NCI-H2227 (cell line): ENCODE data around the gene MON1A.
A peak's percentile ranks its signal among the peaks of the same experiment; 100 is the strongest.

ENCODE experiments used
- DNase-seq: peaks from one replicate; lab custom pipeline; 2025; ENCODE audit not compliant: unreplicated experiment; lab: John Stamatoyannopoulos, UW

Gene MON1A

DNA sequence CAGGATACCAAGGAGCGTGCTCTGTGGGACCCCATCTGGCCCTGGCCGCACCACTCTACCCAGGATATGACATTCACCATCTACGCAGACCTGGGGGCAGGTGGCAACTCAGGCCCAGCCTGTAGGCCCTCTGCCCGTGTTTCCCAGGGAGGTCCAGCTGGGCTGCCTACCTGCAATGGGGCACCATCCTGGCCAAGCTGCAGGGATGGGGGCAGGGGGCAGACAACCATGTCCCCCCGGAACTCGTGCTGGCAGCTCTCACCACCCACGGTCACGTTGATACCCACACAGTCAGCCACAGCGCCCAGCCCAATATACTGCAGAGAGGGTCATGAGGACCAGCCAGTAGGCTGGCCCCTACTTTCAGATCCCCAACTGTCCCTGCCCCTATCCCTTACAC lies 33.8 kb downstream of the MON1A start:
- DNase-seq: no peak

DNA sequence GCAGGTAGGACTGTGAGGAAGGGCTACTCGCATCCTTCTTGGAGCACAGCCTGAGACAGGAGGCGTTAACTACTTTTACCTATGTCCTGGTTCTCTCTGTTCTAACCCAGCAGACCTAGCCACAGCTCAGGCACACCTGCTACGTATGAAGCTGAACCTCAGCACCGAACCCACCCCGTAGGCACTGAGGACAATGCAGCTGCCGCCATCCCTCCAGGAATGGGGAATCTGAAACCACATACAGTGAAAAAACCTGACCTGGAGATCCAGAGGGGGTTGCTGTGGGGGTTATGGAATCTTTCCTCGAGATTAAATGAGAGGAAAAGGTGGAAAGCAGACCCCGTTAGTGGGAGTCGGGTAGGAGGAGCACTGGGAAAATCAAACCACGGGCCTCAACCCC lies 40.3 kb downstream of the MON1A start:
- no peak for DNase-seq

DNA sequence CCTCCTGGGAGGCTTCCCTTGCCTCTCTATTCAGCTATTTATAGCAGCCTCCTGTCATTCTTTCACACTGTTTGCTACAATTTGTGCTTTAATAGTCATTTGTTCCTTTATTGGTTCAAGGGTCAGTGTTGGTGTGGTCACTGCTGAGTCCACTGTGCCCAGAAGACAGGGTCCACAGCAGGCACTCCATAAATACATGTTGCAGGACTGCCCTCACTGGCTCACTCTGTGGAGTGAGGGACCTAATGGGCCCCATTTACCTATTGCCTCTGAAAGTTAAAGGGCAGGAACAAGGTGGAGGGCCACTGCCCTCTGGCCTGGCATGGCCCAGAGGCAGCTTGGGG lies 42.7 kb downstream of the MON1A start:
- DNase-seq: no peak

DNA sequence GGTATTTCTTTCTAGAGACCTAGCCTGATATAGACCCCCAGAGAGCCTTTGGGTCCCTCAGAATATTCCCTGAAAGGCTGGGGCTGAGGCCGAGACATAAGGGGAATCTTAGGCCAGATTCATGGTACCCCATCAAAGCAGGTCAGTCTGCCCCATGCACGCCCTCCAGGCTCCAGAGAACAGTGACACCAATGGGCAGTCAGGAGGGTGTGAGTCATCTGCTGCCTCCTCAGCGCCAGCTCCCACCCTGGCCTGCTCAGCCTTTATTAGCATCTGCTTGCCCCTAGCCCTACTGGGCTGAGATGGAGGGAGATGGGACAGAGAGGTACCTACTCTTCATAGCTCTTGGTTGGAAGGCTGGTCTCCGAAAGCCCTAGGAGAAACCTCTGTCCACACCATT lies 45.6 kb downstream of the MON1A start:
- no peak for DNase-seq

DNA sequence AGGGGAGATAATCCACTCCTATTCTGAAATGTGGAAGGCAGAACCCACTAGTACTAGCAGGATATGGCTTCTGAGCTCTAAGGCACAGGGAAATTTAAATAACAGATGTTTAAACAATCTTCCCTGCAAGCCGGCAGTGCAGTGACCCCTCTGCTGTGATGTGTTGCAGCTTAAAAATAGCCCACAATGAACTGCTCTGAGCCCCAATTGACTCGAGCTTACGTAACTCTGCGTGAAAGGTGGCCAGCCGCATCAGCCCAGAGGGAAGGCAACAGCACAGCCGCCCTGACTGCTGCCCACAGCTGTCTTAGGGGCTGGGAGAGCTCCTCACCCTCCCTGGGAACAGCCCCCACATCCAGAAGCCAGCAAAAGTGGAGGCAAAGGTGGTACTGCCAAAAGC lies 47.4 kb downstream of the MON1A start:
- peak; percentile 15 for DNase-seq

DNA sequence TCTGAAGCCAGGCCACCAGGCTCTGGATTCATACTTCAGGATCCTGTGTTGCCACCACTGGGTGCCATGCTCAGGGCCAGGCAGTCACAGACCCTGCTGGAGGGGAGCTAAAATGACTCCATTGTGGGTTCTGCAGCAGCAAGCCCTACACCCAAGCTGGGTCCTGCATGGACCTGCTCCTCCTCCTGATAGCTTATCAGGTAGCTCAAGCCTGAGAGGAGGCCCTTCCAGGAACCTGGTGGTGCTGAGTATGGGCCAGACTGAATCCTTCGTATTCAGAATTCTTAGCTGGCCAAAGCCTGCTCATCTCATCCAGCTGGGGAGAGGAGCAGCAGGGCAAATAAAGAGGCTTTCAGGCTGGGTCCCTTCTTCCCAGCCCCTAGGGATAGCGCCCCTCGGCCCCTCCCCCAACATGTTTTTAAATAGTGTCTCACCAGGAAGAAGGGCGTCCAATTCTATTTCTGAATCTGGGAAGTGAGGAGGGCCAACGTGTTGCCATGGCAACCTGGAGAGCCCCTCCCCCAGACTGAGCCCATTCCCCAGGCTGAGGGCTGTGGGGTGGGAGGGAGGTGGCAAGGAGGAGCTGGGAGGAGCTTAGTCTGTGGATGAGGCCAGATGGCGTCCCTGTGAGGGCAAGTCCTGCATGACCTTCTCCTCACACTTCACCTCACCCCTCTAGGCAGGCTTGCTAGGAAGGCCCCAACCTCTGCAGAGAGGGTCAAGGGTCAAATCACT lies 48.9 kb downstream of the MON1A start:
- peak; percentile 72 for DNase-seq

DNA sequence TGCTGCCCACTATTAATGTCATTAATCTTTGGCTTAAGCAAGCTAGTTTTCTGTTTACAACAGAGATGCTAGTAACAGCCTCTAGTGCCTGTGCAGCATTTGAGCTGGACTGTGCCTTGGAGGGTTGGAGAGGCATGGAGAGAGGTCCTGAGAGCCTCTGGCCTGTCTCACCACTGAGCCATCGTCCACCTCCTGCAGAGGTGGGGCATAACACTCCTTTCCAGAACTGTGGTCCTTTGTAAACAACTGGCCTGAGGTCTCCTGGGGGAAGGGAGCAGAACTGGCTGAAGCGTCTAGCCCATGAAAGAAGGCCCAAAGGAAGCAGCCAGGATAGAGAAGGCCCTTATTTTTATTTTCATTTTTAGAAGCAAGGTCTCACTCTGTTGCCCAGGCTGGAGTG lies 49.9 kb downstream of the MON1A start:
- no peak for DNase-seq

DNA sequence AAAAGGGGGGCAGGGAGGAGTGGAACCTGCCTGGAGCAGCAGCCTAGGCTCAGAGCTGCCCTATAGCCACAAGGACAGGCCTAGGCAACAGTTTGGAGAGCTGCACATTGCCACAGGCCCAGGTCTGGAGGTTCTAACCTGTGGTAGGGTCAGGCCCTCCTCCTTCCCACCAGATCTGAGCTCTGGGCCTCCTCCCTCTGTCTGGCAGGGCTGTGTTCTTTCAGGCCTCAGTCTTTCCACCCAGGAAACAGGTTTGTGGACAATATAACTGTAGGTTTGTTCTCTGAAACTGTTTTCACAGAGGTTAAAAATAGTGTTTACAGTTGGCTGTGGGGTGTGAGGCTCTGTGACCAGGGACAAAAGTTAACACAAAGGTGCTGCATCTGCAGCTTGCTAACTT lies 50.9 kb downstream of the MON1A start:
- DNase-seq: no peak

DNA sequence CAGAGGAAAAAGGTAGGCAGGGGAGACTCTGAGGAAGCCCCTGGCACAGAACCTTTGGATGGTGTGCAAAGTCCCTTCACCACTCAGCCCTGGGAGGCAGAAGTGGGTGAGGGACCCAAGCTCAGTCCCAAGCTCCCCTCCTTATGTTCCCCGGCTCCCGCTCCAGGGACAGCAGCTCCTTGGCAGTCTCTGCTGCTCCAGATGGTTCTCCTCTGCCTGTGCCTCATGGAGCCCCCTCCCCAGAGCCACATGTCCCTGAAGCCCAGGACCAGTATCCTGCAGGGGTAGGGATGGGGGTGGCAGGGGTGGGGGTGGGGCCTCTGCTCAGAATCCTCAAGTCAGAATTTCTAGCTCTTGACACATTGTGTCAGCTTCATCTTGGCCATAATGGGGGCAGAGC lies 51.9 kb downstream of the MON1A start:
- DNase-seq: no peak

DNA sequence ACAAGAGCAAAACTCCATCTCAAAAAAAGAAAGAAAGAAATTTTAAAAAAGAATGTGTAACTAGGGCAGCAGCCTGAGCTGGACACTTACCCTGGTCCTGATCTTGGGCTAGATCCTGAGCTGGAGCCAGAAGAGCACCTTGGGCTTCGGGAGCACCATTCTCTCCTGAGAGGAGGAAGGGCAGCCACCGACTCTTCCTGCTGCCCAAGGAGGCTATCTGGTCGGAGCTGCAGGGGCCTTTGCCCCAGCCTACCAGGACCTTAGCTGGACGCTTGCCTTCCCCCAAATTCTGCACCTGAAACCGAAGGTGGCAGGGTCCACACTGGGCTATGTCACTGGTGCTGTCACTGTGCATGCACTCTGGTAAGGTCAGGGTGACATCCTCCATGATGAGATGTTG lies 53.0 kb downstream of the MON1A start:
- DNase-seq: no peak

DNA sequence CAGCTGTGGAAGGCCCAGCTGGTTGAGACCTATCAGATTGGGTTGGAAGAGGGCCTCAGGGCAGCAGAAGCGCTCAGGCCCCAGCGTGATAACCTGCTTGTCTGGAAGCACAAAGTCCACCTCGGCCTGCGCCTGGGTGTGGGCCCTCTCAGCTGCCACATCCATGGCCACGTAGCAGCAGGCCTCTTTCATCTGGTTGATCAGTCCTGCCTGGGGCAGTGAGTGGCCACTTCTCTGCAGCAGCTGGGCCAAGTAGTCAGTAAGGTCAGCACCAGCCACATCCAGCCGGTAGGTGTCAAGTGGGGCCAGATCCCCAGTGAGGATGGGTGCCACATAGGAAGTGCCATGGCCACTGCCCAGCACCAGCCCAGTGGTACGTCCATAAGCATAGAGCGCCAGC lies 56.0 kb downstream of the MON1A start:
- DNase-seq: no peak

DNA sequence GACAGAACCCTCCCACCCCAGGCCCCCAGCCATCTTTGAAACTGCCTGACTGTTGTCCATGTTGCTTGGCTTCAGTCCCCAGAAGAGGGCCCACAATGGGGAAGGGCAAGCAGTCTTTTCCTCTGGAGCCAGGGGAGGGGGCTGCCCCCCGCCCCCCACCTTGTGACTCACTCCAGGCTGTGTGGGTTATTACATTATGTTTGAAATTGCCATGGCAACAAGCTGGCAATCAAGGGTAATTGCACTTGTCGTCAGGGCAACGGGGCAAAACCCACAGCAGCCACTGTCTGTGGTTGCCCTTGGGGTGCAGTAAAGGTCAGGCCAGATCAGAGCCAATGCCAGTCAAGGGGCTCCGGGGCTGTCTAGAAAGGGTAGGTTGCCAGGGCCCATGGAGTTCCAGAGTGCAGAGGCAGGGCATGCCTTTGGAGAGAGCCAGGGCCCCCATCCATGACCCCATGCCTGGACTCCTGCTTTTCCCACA lies 56.8 kb downstream of the MON1A start:
- peak; percentile 66 for DNase-seq

DNA sequence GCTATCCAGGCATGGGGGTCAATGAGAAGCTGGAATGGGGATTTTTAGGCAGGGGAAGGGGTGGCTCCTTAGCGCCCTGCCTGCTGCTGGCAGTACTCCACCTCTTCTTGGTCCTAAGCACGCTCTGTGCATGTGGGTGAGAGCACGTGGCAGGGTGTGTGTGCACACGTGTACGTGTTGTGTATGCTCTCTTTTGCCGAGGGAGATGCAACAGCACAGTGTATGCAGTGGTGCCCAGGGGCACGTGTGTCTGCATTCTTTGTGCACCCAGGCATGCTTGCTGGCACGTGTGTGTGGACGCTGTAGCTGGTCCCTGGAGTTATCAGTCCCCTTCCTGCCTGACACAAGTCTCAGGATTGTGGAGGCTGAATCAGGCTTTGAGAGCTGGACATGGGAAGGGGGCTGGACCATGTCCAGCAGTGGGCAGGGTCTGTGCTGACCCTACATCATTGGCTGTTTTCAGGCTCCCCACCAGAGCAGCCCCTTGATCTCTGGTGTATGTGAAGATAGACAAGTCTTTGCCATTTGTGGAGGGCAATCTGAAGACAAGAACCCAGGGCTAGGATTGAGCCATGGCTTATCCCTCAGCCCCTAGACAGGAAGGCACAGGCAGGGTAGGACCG lies 58.0 kb downstream of the MON1A start:
- DNase-seq: no peak

DNA sequence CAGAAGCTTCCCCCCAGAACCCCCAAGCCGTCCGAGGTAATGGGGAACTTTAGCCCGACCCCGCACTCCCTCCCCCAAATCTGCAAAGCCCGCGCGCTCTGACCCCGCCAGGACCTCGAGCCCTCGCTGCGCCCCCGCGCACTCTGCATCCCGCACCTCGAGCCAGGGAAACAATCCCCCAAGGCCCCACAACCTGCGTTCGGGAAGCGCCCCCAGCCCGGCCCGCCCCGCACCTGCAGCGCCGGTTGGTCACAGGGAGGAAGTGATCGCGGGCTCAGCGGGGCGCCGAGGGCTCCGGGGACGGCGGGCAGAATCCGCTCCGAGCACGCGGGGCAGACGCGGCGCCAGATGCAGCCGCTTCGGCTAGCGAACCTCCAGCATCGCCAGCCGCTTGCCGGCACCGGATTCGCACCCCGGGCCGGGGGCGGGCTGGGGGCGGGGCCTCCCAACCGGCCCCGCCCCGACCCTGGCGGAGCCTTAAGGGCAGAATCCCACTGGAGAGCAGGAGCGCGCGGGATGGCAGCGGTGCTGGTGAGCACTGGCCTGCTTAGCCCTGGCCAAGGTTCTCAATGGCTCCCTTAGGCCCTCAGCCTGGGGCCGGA lies 60.0 kb downstream of the MON1A start, which contains the start of gene CAMKV:
TSS of gene CAMKV (minus strand) at position 382 of the 602 bp plus-strand sequence. CDS start 7,518 bp downstream, outside the sequence.
- DNase-seq: peak; percentile 72

DNA sequence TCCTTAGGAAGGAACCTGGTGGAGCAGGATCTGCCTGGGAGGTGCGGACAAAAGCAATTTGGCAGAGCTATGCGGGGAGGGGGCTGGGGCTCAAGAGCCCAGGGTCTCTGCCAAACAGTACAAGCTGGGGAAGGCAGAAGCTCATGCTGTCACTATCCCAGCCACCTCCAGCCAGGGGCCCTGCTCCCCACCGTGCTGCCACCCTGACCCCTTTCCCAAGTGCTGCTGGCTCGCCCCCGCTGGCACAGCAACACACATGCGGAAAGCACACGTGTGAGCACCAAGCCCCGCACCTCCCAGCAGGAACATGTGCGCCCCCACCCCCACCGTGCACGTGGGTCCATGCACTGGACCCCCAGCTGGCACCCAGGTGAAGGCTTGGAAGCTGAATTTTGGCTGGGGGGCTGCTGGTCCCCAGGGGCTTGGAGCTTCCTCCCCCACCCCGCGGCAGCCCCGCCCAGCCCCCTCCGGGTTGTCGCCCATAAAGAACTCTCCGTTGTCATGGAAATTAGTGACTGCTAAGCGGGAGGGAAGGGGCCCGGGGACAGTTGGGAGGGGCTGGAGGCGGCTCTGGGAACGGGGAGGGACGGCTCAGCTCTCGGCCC lies 60.6 kb downstream of the MON1A start:
- peak; percentile 58 for DNase-seq

DNA sequence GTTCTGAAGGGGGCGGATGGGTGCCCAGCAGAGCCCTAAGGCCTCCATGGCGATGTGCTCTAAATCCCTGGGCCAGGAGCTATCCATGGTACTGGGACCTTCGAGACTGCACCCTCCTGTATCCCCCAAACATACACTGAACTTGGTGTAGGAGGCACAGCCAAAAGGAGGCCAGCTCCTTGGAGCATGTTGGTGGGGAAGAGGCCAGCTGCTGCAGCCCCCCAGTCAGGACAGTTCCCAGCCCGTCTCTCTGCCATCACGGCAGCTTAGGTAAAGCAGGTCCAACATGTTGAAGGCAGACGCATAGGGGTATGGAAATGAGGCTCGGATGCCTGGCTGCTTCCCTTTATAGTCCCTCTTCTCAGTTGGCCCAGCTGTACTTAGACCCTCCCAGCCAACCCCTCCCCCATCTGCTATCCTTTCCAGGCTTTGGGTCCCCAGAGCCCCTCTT lies 61.7 kb downstream of the MON1A start:
- no peak for DNase-seq

DNA sequence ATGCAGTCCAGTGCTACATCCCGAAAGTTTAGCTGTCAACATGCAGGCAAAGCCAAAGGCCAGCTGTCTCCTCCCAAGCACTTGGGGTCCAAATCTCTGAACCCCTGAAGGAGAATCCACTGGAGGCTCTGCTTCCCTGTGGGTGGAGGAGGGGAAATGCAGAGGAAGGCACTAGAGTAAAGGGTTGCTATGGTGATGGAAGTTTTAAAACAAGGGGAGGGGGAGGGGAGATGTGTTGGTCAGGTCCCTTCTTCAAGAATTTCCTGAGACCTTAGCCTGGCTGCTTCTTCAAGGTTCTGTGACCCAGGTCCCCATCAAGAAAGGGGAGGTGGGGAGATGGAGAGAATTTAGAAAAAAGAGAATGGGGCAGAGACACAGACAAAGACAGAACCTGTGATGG lies 62.2 kb downstream of the MON1A start:
- DNase-seq: peak; percentile 14

DNA sequence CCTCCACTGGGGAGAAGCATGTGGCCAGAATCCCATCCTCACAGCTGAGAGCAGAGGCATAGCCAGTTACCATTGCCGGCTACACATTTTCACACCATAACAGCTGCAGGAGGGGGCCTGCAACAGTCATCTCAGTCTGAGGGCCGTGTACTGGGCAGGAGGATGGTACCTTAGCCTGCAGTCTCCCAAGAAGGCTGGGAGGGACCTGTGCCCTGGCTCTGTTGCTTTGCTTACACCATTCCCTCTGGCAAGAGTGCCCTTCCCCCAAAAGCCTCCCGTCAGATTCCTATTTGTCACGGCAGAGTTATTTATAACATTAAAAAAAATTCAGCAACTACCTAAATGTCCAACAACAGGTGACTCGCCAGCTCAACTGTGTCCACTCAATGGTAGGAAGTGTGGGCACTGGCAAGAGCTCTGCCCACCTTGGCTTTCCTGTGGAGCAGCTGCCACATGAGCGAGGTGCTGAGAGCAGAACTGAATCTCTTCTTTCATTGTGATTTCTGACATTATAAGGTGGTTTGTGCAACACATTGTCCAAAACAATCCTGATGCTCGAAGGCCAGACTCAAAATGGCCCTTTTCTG lies 64.3 kb downstream of the MON1A start:
- no peak for DNase-seq

DNA sequence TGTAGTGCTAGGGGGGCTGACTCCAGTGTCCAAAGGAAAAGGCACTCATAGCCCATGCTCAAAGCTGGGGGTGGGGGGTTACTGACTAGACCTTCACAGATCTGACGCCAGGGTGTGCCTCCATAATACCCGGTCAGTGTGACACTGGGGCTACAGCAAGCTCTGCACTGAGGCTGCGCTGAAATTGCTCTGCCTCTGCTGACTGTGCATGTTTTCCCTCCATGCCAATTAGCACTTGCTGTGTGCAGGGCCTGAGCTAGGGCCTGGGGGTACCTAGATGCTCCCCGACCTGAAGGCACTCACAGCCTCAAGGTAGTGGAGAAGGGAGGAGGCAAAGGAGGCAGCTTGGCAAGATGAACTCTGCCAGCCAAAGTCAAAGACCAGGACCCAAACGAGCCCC lies 65.1 kb downstream of the MON1A start:
- peak; percentile 20 for DNase-seq

DNA sequence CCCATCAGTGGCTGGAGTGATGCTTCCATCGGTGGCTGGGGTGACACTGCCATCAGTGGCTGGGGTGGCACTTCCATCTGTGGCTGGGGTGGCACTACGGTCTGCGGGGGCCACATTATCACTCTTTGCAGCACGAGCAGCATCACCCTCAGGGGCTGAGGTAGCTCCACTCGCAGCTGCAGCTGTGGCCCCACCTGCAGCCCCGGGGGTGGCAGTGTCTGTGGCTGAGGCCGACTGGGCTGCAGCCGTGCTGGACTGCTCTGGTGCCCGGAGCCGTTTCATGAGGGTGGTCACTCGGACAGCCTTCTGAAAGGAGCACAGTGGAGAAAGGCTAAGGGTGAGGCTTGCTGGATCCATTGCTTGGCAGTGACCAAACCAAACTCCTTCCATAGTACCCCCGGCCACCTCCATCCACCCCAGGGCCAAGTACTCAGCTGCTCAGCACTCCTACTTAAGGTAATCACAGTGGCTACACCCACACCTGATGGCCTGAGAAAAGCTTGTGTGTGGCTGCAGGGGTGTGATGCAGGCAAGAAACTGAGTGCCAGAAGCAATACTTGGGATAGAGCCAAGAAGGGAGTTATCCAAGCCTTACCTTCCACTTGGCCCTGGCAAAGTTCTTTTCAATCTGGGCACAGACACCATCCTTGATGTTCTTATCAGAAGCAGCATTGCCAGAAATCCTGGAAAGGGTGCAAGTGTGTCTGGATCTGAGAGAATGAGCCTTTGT lies 69.9 kb downstream of the MON1A start:
- DNase-seq: no peak
